Liver (tissue), 9 donors: ENCODE results near the gene GNB4. TPM values are rescaled to one million over a fixed set of nuclear protein-coding genes. Genes with fewer than 3 reads are reported as not detected.

ENCODE experiments used
- DNase-seq: peaks from one replicate; pipeline ENCODE4 v3.0.0-alpha.2; 2017; ENCODE audit warnings: low spot score
- H3K27ac ChIP-seq, 2 donors: one replicate each; pipeline ENCODE4 v1.7.0; 2013; ENCODE audit warnings: inconsistent platforms in 2 of 2, low read length in 2 of 2, control low read depth in 1 of 2, low read depth in 1 of 2, mild to moderate bottlenecking in 1 of 2
- H3K27me3 ChIP-seq, 4 donors: one replicate each; pipeline versions ENCODE4 v1.6.1 to v1.7.0; 2013; ENCODE audit warnings: low read length in 3 of 4, inconsistent platforms in 1 of 4, mild to moderate bottlenecking in 1 of 4, moderate library complexity in 1 of 4; ENCODE audit not compliant: control insufficient read depth in 4 of 4, insufficient read depth in 4 of 4
- H3K36me3 ChIP-seq, 4 donors: one replicate each; pipeline versions ENCODE4 v1.6.1 to v1.7.0; 2013; ENCODE audit warnings: low read length in 3 of 4, mild to moderate bottlenecking in 3 of 4, low read depth in 1 of 4, moderate library complexity in 1 of 4; ENCODE audit not compliant: control insufficient read depth in 4 of 4, insufficient read depth in 3 of 4
- H3K4me1 ChIP-seq, 4 donors: one replicate each; pipeline versions ENCODE4 v1.6.1 to v1.7.0; 2013; ENCODE audit warnings: low read length in 3 of 4, mild to moderate bottlenecking in 3 of 4, moderate library complexity in 1 of 4; ENCODE audit not compliant: control insufficient read depth in 4 of 4, insufficient read depth in 4 of 4
- H3K4me3 ChIP-seq, 3 donors: one replicate each; pipeline versions ENCODE4 v1.6.1 to v1.7.0; 2013; ENCODE audit warnings: low read length in 3 of 3, control low read depth in 1 of 3, low read depth in 1 of 3, mild to moderate bottlenecking in 1 of 3
- H3K9ac ChIP-seq, 2 donors: one replicate each; pipeline ENCODE4 v1.7.0; 2013; ENCODE audit warnings: low read length in 2 of 2, mild to moderate bottlenecking in 2 of 2, moderate library complexity in 2 of 2, control low read depth in 1 of 2, low read depth in 1 of 2
- H3K9me3 ChIP-seq, 4 donors: one replicate each; pipeline versions ENCODE4 v1.6.1 to v1.7.0; 2013; ENCODE audit warnings: low read length in 3 of 4; ENCODE audit not compliant: control insufficient read depth in 4 of 4
- ATF3 ChIP-seq: IDR thresholded peaks from 2 replicates; pipeline ENCODE4 v1.6.1; 2016; ENCODE audit warnings: antibody characterized with exemption
- FOXA1 ChIP-seq: IDR thresholded peaks from 2 replicates; pipeline ENCODE4 v1.6.1; 2016; ENCODE audit warnings: antibody characterized with exemption
- FOXA2 ChIP-seq: IDR thresholded peaks from 2 replicates; pipeline ENCODE4 v1.6.1; 2016; ENCODE audit warnings: antibody characterized with exemption
- GABPA ChIP-seq, 2 donors: IDR thresholded peaks in 1 of 2; conservative IDR thresholded peaks in 1 of 2; 2 replicates each; pipeline ENCODE4 v1.6.1; 2016; ENCODE audit warnings: antibody characterized with exemption in 2 of 2, mild to moderate bottlenecking in 1 of 2, moderate library complexity in 1 of 2
- HNF4A ChIP-seq, 2 donors: conservative IDR thresholded peaks; 2 replicates each; pipeline ENCODE4 v1.6.1; 2016; ENCODE audit warnings: antibody characterized with exemption in 2 of 2, mild to moderate bottlenecking in 2 of 2
- HNF4G ChIP-seq: IDR thresholded peaks from 2 replicates; pipeline ENCODE4 v1.6.1; 2016; ENCODE audit warnings: antibody characterized with exemption
- NR2F2 ChIP-seq: IDR thresholded peaks from 2 replicates; pipeline ENCODE4 v1.6.1; 2016; ENCODE audit warnings: antibody characterized with exemption
- RAD21 ChIP-seq, 2 donors: IDR thresholded peaks; 2 replicates each; pipeline ENCODE4 v1.6.1; 2016; ENCODE audit warnings: antibody characterized with exemption in 2 of 2, mild to moderate bottlenecking in 2 of 2
- RXRA ChIP-seq, 2 donors: IDR thresholded peaks; 2 replicates each; pipeline ENCODE4 v1.6.1; 2017 to 2018; ENCODE audit warnings: antibody characterized with exemption in 2 of 2, mild to moderate bottlenecking in 1 of 2
- YY1 ChIP-seq: IDR thresholded peaks from 2 replicates; pipeline ENCODE4 v1.6.1; 2016; ENCODE audit warnings: antibody characterized with exemption, mild to moderate bottlenecking
- WGBS: extraction: QIAGEN DNeasy Blood & Tissue Kit; methylation state at CpG from one replicate; pipeline ENCODE4 v1.1.7; 2013; 5-methylcytosine and 5-hydroxymethylcytosine counted together
- polyA plus RNA-seq, 2 donors: library from polyadenylated mRNA; stranded (reverse) in 1 of 2; unstranded in 1 of 2; fragments of 200-250 nt in 1 of 2; fragments of >200 nt in 1 of 2; fragmentation: Nextera tagmentation in 1 of 2; extraction: Ambion mirVana in 1 of 2; gene quantifications; one replicate each; pipeline versions ENCODE4 v1.2.1 to v1.2.3, GENCODE V29; 2013 to 2015
- total RNA-seq, 2 donors: library from RNA; depleted of rRNA; stranded (reverse); fragments of >200 nt; gene quantifications; one replicate each; pipeline ENCODE4 v1.2.3, GENCODE V29; 2014
- TF ChIP-seq, protein P1 (sequence below): IDR thresholded peaks from 2 replicates; pipeline ENCODE4 v1.6.1; 2016; ENCODE audit warnings: antibody characterized with exemption, mild to moderate bottlenecking
- TF ChIP-seq, protein P2 (sequence below): IDR thresholded peaks from 2 replicates; pipeline ENCODE4 v1.6.1; 2016; ENCODE audit warnings: antibody characterized with exemption
- donor health status: healthy.
- donor health status: healthy.
- donor health status: healthy.
- donor health status: healthy.
- donor health status: healthy.

The GNB4 gene
- total RNA-seq (10 to 100 TPM in 1 of 2 donors, 1 to 10 TPM in 1; 7.8 to 19.9 TPM), polyA plus RNA-seq (1 to 10 TPM; 1.9 to 2.5 TPM)

GRCh38 chr3:179451265-179452175 lies at the start of gene GNB4:
Gene GNB4 (minus strand): TSS chr3:179451470. CDS start chr3:179426200, 25,270 bp downstream.
- peaks cover 4 to 12% (median 11%) of the 10 kb centered on the region in 4 donors for H3K4me1 ChIP-seq
- H3K4me3 ChIP-seq, result peak within 1 kb of the TSS; percentile 49 to 67 (median 57)
- TF ChIP-seq YY1, result peak; percentile 35
- TF ChIP-seq, protein P1, sequence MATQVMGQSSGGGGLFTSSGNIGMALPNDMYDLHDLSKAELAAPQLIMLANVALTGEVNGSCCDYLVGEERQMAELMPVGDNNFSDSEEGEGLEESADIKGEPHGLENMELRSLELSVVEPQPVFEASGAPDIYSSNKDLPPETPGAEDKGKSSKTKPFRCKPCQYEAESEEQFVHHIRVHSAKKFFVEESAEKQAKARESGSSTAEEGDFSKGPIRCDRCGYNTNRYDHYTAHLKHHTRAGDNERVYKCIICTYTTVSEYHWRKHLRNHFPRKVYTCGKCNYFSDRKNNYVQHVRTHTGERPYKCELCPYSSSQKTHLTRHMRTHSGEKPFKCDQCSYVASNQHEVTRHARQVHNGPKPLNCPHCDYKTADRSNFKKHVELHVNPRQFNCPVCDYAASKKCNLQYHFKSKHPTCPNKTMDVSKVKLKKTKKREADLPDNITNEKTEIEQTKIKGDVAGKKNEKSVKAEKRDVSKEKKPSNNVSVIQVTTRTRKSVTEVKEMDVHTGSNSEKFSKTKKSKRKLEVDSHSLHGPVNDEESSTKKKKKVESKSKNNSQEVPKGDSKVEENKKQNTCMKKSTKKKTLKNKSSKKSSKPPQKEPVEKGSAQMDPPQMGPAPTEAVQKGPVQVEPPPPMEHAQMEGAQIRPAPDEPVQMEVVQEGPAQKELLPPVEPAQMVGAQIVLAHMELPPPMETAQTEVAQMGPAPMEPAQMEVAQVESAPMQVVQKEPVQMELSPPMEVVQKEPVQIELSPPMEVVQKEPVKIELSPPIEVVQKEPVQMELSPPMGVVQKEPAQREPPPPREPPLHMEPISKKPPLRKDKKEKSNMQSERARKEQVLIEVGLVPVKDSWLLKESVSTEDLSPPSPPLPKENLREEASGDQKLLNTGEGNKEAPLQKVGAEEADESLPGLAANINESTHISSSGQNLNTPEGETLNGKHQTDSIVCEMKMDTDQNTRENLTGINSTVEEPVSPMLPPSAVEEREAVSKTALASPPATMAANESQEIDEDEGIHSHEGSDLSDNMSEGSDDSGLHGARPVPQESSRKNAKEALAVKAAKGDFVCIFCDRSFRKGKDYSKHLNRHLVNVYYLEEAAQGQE, result no peak
- TF ChIP-seq HNF4A (conservative IDR thresholded peaks at IDR 0.05), result no peak
- TF ChIP-seq FOXA2, result no peak
- no peak for TF ChIP-seq HNF4G
- no peak for TF ChIP-seq RAD21 (IDR thresholded peaks at IDR 0.05)
- no peak for TF ChIP-seq FOXA1

DNA sequence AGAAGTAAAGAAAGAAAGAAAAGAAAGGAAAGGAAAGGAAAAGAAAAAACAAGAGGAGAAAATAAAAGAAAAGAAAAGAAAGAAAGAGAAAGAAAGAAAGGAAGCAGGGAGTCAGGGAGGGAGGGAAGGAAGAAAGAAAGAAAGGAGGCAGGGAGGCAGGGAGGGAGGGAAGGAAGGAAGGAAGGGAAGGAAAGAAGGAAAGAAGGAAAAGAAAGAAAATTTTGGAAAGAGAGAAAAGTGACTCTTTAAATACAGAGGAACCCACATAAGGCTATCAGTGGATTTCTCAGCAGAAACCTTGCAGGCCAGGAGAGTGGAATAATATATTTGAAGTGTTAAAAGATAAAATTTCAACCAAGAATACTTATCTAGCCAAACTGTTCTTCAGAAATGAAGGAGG lies 44.2 kb upstream of the GNB4 start:
- no peak for DNase-seq
- Histone ChIP-seq H3K27ac (no peak overlapping the region), H3K27me3 (no peaks in the 10 kb centered on the region), H3K4me1 (no peaks in the 10 kb centered on the region), H3K9ac (no peak overlapping the region), H3K4me3 (no peak overlapping the region), H3K36me3 (no peaks in the 10 kb centered on the region), H3K9me3 (peaks cover 6 to 34% (median 7%) of the 10 kb centered on the region in 4 donors)
- TF ChIP-seq HNF4G, result no peak
- no peak for TF ChIP-seq RXRA (IDR thresholded peaks at IDR 0.05)
- TF ChIP-seq, protein P1, result no peak
- TF ChIP-seq ATF3, result no peak
- no peak for TF ChIP-seq NR2F2
- TF ChIP-seq GABPA (IDR thresholded peaks at IDR 0.05 in 1 of 2, conservative IDR thresholded peaks at IDR 0.05 in 1 of 2), result no peak
- no peak for TF ChIP-seq YY1
- TF ChIP-seq, protein P2, sequence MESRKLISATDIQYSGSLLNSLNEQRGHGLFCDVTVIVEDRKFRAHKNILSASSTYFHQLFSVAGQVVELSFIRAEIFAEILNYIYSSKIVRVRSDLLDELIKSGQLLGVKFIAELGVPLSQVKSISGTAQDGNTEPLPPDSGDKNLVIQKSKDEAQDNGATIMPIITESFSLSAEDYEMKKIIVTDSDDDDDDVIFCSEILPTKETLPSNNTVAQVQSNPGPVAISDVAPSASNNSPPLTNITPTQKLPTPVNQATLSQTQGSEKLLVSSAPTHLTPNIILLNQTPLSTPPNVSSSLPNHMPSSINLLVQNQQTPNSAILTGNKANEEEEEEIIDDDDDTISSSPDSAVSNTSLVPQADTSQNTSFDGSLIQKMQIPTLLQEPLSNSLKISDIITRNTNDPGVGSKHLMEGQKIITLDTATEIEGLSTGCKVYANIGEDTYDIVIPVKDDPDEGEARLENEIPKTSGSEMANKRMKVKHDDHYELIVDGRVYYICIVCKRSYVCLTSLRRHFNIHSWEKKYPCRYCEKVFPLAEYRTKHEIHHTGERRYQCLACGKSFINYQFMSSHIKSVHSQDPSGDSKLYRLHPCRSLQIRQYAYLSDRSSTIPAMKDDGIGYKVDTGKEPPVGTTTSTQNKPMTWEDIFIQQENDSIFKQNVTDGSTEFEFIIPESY, result no peak

More at GRCh38 chr3:179451265-179452175, at the start of gene GNB4:
- Histone ChIP-seq H3K27ac (peak within 1 kb of the TSS; percentile 76 to 88), H3K36me3 (no peaks in the 10 kb centered on the region), H3K9ac (peak within 1 kb of the TSS in 1 of 2 donors; percentile 83), H3K9me3 (peaks cover 0 to 1% (median 0%) of the 10 kb centered on the region in 4 donors), H3K27me3 (peaks cover 0 to 9% (median 0%) of the 10 kb centered on the region in 4 donors)
- peak; percentile 83 for DNase-seq
- 8% methylated on average over 90 of the region's 90 CpGs for WGBS
